ENCODE data around the gene DAPP1. TPM values are rescaled to one million over a fixed set of nuclear protein-coding genes. Genes with fewer than 3 reads are reported as not detected.

Gene DAPP1
- total and polyA plus RNA-seq, 2 of the 4 experiments (the other 2 are of a cell fraction) = not detected

DNA sequence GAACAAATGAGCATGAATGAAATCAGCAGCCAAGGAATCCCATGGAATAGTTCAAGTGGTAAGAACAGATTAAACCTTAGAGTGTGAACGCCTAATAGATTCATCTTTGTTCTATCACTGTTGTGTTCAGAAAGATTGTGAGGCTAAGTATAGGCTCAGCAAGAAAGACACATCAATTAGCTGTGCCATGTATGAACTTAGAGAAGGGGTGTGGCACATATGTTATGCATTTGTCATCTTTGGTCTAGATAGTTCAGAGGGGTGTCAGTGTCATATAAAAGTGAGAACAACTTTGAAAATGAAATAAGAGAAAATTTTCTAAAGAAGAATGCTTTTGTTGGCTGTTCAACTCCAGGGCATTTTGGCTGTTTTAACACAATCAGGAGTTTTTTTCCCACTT lies 9.4 kb downstream of the DAPP1 start:
- Histone ChIP-seq H3K36me3 (ENCODE audit: control insufficient read depth, insufficient read depth, low read length) (no peaks in the 10 kb centered on the region), H2BK15ac (ENCODE audit: low read depth, low read length) (no peak overlapping the region), H2AK9ac (replicated peaks; ENCODE audit: low read depth, low read length, poor library complexity) (no peak overlapping the region), H3K56ac (ENCODE audit: extremely low read depth, insufficient read depth, low read length) (no peak overlapping the region), H3K18ac (ENCODE audit: low read depth, low read length) (no peak overlapping the region), H2BK20ac (ENCODE audit: low read depth, low read length) (no peak overlapping the region), H4K91ac (ENCODE audit: insufficient read depth, low read depth, low read length) (no peak overlapping the region), H3K4ac (ENCODE audit: low read depth, low read length) (no peak overlapping the region), H3K79me1 (ENCODE audit: low read depth in 1 of 2, low read length in 2 of 2) (no peaks in the 10 kb centered on the region), H2AK5ac (ENCODE audit: low read depth, low read length) (no peak overlapping the region), H3K9me3 (ENCODE audit: control insufficient read depth, insufficient read depth, low read length) (no peaks in the 10 kb centered on the region), H3K4me2 (ENCODE audit: low read depth, low read length) (no peak overlapping the region), H3K27ac (ENCODE audit: insufficient read depth, low read length) (no peak overlapping the region), H2BK5ac (ENCODE audit: low read depth, low read length, poor library complexity, severe bottlenecking) (no peak overlapping the region), H4K20me1 (ENCODE audit: insufficient read depth, low read length) (no peaks in the 10 kb centered on the region), H3K4me1 (ENCODE audit: control insufficient read depth, insufficient read depth, low read length) (no peaks in the 10 kb centered on the region), H3K9ac (ENCODE audit: low read depth, low read length) (no peak overlapping the region), H3K27me3 (ENCODE audit: control insufficient read depth, insufficient read depth, low read length) (peaks cover 2% of the 10 kb centered on the region; the same call in 1 of the 2 replicates), H4K8ac (ENCODE audit: low read depth in 2 of 2, low read length in 2 of 2) (no peak overlapping the region), H2AFZ (replicated peaks; ENCODE audit: low read length, poor library complexity) (no peak overlapping the region), H4K5ac (ENCODE audit: low read depth, low read length) (no peak overlapping the region), H3K23ac (ENCODE audit: low read depth, low read length) (no peak overlapping the region), H3K14ac (replicated peaks; ENCODE audit: low read depth, low read length) (no peak overlapping the region), H3K4me3 (ENCODE audit: insufficient read depth, low read depth, low read length) (no peak overlapping the region), H3K9me1 (ENCODE audit: insufficient read depth, low read length) (no peaks in the 10 kb centered on the region), H2BK120ac (ENCODE audit: low read depth, low read length) (no peak overlapping the region)
- DNase-seq (no peak), ATAC-seq (ENCODE audit: low read depth) (no peak)
- WGBS, 2 experiments (ENCODE audit: extremely low coverage in 2 of 2, insufficient read length in 1 of 2) = no CpG with 5 or more reads among the region's 1 CpG
- intact Hi-C loops (cut with micrococcal nuclease) = no loop called here
- in situ Hi-C loops (cut with MboI; ENCODE audit: low sequenced_read_pairs) = no loop called here
- ChIA-PET POLR2A (ENCODE audit: unreplicated experiment) (no interaction called here), CTCF (interaction anchor here (0.6 kb wide), 1 partner anchor 115 kb away, joined by 7 read pairs; no protein-coding TSS in a partner anchor)
- dilution Hi-C loops (cut with HindIII; ENCODE audit: low sequenced_read_pairs, unreplicated experiment) = no loop called here
- no TSS peak for BruUV-seq (replicated peaks)
- no peak for TF ChIP-seq RCOR1 (IDR thresholded peaks at IDR 0.05; ENCODE audit: insufficient replicate concordance, low read length)
- no peak for TF ChIP-seq FOS (IDR thresholded peaks at IDR 0.05; ENCODE audit: low read depth, low read length)
- TF ChIP-seq, protein P1, sequence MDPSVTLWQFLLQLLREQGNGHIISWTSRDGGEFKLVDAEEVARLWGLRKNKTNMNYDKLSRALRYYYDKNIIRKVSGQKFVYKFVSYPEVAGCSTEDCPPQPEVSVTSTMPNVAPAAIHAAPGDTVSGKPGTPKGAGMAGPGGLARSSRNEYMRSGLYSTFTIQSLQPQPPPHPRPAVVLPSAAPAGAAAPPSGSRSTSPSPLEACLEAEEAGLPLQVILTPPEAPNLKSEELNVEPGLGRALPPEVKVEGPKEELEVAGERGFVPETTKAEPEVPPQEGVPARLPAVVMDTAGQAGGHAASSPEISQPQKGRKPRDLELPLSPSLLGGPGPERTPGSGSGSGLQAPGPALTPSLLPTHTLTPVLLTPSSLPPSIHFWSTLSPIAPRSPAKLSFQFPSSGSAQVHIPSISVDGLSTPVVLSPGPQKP (IDR thresholded peaks at IDR 0.05; ENCODE audit: borderline replicate concordance, low read depth, low read length) = no peak
- no peak for TF ChIP-seq MXI1 (IDR thresholded peaks at IDR 0.05; ENCODE audit: borderline replicate concordance, low read depth, low read length)
- TF ChIP-seq CHD1 (IDR thresholded peaks at IDR 0.05; ENCODE audit: low read depth, low read length) = no peak
- no peak for TF ChIP-seq SMC3 (IDR thresholded peaks at IDR 0.05; ENCODE audit: low read depth, low read length)
- no peak for TF ChIP-seq RAD21 (IDR thresholded peaks at IDR 0.05; ENCODE audit: low read length)
- no peak for TF ChIP-seq POLR2A (IDR thresholded peaks at IDR 0.05; ENCODE audit: low read depth, low read length)
- TF ChIP-seq NFE2L2 (IDR thresholded peaks at IDR 0.05; ENCODE audit: low read depth, low read length) = no peak
- no peak for TF ChIP-seq BHLHE40 (IDR thresholded peaks at IDR 0.05; ENCODE audit: low read depth, low read length)
- no peak for TF ChIP-seq CEBPB (IDR thresholded peaks at IDR 0.05; ENCODE audit: low read depth, low read length)
- TF ChIP-seq MAFK (IDR thresholded peaks at IDR 0.05; ENCODE audit: low read depth, low read length) = no peak
- no peak for TF ChIP-seq MAZ (IDR thresholded peaks at IDR 0.05; ENCODE audit: borderline replicate concordance, low read depth, low read length)
- TF ChIP-seq, protein P2, sequence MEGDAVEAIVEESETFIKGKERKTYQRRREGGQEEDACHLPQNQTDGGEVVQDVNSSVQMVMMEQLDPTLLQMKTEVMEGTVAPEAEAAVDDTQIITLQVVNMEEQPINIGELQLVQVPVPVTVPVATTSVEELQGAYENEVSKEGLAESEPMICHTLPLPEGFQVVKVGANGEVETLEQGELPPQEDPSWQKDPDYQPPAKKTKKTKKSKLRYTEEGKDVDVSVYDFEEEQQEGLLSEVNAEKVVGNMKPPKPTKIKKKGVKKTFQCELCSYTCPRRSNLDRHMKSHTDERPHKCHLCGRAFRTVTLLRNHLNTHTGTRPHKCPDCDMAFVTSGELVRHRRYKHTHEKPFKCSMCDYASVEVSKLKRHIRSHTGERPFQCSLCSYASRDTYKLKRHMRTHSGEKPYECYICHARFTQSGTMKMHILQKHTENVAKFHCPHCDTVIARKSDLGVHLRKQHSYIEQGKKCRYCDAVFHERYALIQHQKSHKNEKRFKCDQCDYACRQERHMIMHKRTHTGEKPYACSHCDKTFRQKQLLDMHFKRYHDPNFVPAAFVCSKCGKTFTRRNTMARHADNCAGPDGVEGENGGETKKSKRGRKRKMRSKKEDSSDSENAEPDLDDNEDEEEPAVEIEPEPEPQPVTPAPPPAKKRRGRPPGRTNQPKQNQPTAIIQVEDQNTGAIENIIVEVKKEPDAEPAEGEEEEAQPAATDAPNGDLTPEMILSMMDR (conservative IDR thresholded peaks at IDR 0.05; ENCODE audit: low read depth, low read length) = no peak
- TF ChIP-seq, protein P3, sequence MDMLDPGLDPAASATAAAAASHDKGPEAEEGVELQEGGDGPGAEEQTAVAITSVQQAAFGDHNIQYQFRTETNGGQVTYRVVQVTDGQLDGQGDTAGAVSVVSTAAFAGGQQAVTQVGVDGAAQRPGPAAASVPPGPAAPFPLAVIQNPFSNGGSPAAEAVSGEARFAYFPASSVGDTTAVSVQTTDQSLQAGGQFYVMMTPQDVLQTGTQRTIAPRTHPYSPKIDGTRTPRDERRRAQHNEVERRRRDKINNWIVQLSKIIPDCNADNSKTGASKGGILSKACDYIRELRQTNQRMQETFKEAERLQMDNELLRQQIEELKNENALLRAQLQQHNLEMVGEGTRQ (IDR thresholded peaks at IDR 0.05; ENCODE audit: low read depth, low read length) = no peak
- no peak for TF ChIP-seq RFX5 (IDR thresholded peaks at IDR 0.05; ENCODE audit: low read depth, low read length)
